ENCODE results near the gene CCNL2. TPM values are rescaled to one million over a fixed set of nuclear protein-coding genes. Genes with fewer than 3 reads are reported as not detected.

CCNL2 gene
- total RNA-seq, 4 donors from 2014 or later: 167 to 307 (median 215) TPM

- Histone ChIP-seq H3K9me3 (no peaks in the 10 kb centered on the region), H3K27ac (peak overlapping the region in 2 of 3 donors; percentile 16 to 59), H3K27me3 (no peaks in the 10 kb centered on the region), H3K36me3 (no peaks in the 10 kb centered on the region), H3K4me1 (peaks cover 16 to 66% of the 10 kb centered on the region in 2 donors), H3K4me3 (replicated peaks in 1 of 3) (no peak overlapping the region)
- intact Hi-C loops (cut with DNase I): no loop called here
- TF ChIP-seq CTCF (IDR thresholded peaks at IDR 0.05) (no peak), POLR2A (IDR thresholded peaks at IDR 0.05) (no peak)
- DNase-seq: no peak
- 72 to 74% methylated on average over 2 to 4 of the region's 4 CpGs for WGBS, 2 donors
These were observed 35.6 kb upstream of the CCNL2 start for GRCh38 chr1:1434824-1435105.

DNA sequence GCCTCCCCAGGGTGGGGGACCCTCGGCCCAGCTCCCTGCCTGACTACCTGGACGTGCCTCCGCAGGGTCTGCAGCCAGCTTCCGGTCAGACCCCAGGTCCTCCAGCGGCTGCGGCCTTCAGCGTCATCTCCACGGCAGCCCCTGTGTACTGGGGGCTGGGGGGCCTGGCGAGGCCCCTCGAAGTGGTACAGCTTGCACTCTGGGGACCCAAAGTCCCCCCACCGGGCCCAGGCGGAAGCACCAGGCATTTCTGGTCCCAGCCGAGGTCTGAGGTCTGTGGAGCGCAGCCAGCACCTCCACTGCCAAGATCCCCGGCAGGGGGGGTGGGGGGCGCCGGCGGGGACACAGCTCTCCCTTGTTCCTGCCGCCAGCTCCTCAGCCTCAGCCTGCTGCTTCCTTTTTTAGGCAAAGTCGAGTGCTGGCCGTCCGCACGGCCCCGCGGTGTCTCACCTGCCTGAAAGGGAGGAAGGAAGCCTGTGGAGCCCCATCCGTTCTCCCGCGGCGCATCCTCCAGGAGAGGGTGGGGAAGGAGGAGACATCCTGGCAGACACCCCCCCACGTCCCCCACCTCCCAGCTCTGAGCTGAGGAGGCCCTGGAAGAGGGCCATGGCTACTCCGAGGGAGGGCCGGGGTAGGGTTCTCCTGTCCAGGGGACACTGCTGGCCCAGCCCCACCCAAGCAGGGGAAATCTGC lies 35.1 kb upstream of the CCNL2 start:
- H3K9me3 ChIP-seq: no peaks in the 10 kb centered on the region
- H3K4me1 ChIP-seq: peaks cover 16 to 70% of the 10 kb centered on the region in 2 donors
- DNase-seq: peak; percentile 49 to 60
- intact Hi-C loops (cut with DNase I): no loop called here
- H3K27ac ChIP-seq: peak overlapping the region in 2 of 3 donors; percentile 16 to 59
- H3K36me3 ChIP-seq: no peaks in the 10 kb centered on the region
- no peak overlapping the region for H3K4me3 ChIP-seq (replicated peaks in 1 of 3)
- H3K27me3 ChIP-seq: no peaks in the 10 kb centered on the region
- WGBS, 2 donors: 13 to 17% methylated on average over 11 to 17 of the region's 32 CpGs
- TF ChIP-seq CTCF (IDR thresholded peaks at IDR 0.05) (no peak), POLR2A (IDR thresholded peaks at IDR 0.05) (no peak)

DNA sequence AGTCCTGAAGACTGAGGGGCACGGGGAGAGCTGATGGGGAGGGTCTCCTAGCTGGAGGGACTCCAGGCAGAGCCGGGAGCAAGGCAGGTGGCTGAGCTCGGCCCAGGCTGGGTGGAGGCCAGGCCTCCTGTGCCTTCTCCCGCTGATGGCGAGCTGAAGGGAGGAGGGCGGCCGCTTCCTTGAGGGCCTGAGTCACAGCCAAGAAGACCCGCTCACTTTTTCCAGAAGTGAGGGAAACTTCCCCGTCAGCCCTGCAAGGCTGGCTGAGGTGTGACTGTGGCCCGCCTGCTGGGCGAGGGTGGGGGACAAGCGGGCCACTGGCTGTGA lies 34.6 kb upstream of the CCNL2 start:
- 27 to 65% methylated on average over 6 to 9 of the region's 12 CpGs for WGBS, 2 donors

DNA sequence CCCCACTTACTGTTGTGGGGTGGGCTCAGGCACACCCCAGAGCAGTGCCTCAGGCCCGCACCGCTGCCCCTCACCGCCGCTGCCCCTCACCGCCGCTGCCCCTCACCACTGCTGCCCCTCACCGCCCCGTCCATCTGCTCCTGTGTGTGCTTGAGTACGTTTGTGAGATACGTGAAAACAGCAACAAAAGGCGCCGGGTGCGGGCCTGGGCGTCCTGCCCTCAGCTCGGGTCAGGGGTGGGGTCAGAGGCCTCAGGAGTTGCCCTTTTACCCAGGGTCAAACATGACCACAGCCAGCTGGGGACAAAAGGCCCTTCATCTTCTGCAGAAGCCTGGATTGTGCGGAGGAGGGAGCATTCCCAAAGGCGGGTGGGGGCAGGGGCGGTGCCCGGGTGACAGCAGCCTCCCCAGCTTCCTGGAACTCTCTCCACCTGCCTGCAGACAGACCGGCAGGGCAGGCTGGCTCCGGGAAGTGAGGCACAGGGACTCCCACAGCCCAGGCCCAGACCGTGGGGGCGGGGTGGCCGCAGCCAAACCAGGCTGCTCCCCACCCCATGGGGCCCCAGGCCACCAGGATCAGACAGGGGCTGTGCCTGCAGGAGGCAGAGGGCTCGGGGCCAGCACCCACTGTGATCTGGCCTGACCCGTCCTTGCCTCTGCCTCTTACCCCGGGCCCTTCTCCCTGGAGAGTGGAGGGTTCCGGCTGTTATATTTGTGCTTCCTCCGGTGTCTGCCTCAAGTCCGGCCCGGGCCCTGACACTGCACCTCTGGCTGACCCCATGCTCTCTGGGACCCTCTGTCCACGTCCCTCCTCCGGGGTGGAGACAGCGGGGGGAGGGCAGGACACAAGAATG lies 34.0 kb upstream of the CCNL2 start:
- Histone ChIP-seq H3K4me3 (replicated peaks in 1 of 3) (no peak overlapping the region), H3K27me3 (no peaks in the 10 kb centered on the region), H3K4me1 (peaks cover 16 to 70% of the 10 kb centered on the region in 2 donors), H3K36me3 (no peaks in the 10 kb centered on the region), H3K9me3 (no peaks in the 10 kb centered on the region), H3K27ac (peak overlapping the region; percentile 26 to 69 (median 59))
- TF ChIP-seq CTCF (IDR thresholded peaks at IDR 0.05) (no peak), POLR2A (IDR thresholded peaks at IDR 0.05) (no peak)
- 61 to 79% methylated on average over 17 to 34 of the region's 34 CpGs for WGBS, 2 donors
- intact Hi-C loops (cut with DNase I): no loop called here
- peak; percentile 34 to 43 for DNase-seq

More for the DNA sequence above, 34.6 kb upstream of the CCNL2 start:
- H3K27me3 ChIP-seq: no peaks in the 10 kb centered on the region
- intact Hi-C loops (cut with DNase I): no loop called here
- H3K4me1 ChIP-seq: peaks cover 16 to 70% of the 10 kb centered on the region in 2 donors
- DNase-seq: no peak
- no peaks in the 10 kb centered on the region for H3K9me3 ChIP-seq
- H3K36me3 ChIP-seq: no peaks in the 10 kb centered on the region
- H3K27ac ChIP-seq: peak overlapping the region; percentile 16 to 59 (median 26)
- no peak for TF ChIP-seq POLR2A (IDR thresholded peaks at IDR 0.05)
- no peak for TF ChIP-seq CTCF (IDR thresholded peaks at IDR 0.05)
- H3K4me3 ChIP-seq (replicated peaks in 1 of 3): no peak overlapping the region
